ENCODE data around the gene SLC7A5.
A peak's percentile ranks its signal among the peaks of the same experiment; 100 is the strongest.

The SLC7A5 gene

GRCh38 chr16:87795336-87795735 lies 74.0 kb downstream of the SLC7A5 start:
- no peak for DNase-seq (ENCODE audit: extremely low spot score)
- no peak for TF ChIP-seq L3MBTL2 (conservative IDR thresholded peaks at IDR 0.05)
- no peak for TF ChIP-seq TARDBP (IDR thresholded peaks at IDR 0.05)
- no peak for TF ChIP-seq HDGF (IDR thresholded peaks at IDR 0.05; ENCODE audit: borderline replicate concordance)
- no peak for TF ChIP-seq LEF1 (IDR thresholded peaks at IDR 0.05; ENCODE audit: borderline replicate concordance)
- TF ChIP-seq CTBP1 (IDR thresholded peaks at IDR 0.05; ENCODE audit: borderline replicate concordance): no peak
- TF ChIP-seq NFRKB (IDR thresholded peaks at IDR 0.05): no peak
- no peak for TF ChIP-seq PKNOX1 (IDR thresholded peaks at IDR 0.05)
- no peak for TF ChIP-seq FOXA1 (IDR thresholded peaks at IDR 0.05)
- no peak for TF ChIP-seq FOXM1 (IDR thresholded peaks at IDR 0.05; ENCODE audit: borderline replicate concordance)
- TF ChIP-seq SUZ12 (IDR thresholded peaks at IDR 0.05): no peak
- no peak for TF ChIP-seq ELF4 (IDR thresholded peaks at IDR 0.05)
- TF ChIP-seq ARNT (IDR thresholded peaks at IDR 0.05): no peak
- TF ChIP-seq ZNF384 (IDR thresholded peaks at IDR 0.05): no peak
- no peak for TF ChIP-seq FOXK2 (IDR thresholded peaks at IDR 0.05)
- no peak for TF ChIP-seq SP1 (IDR thresholded peaks at IDR 0.05)
- TF ChIP-seq BHLHE40 (IDR thresholded peaks at IDR 0.05; ENCODE audit: borderline replicate concordance): no peak
- POLR2A ChIA-PET: no interaction called here

GRCh38 chr16:87794485-87795078 lies 74.7 kb downstream of the SLC7A5 start:
- ChIA-PET CTCF (interaction anchor here (0.6 to 1.2 kb wide), 3 partner anchors 12 to 71 kb away, joined by 3 to 7 read pairs (median 4); no protein-coding TSS in a partner anchor), POLR2A (interaction anchor here (1.2 kb wide), 1 partner anchor 34 kb away, joined by 4 read pairs; no protein-coding TSS in a partner anchor)

More at GRCh38 chr16:87795336-87795735, 74.0 kb downstream of the SLC7A5 start:
- CTCF ChIA-PET: interaction anchor here (0.6 to 1.2 kb wide), 2 partner anchors 54 to 71 kb away, joined by 3 to 7 read pairs; no protein-coding TSS in a partner anchor

GRCh38 chr16:87792205-87792565 lies 77.1 kb downstream of the SLC7A5 start:
- DNase-seq (ENCODE audit: extremely low spot score): no peak
- TF ChIP-seq FOXM1 (IDR thresholded peaks at IDR 0.05; ENCODE audit: borderline replicate concordance): no peak
- no peak for TF ChIP-seq PKNOX1 (IDR thresholded peaks at IDR 0.05)
- TF ChIP-seq HDGF (IDR thresholded peaks at IDR 0.05; ENCODE audit: borderline replicate concordance): no peak
- no peak for TF ChIP-seq SUZ12 (IDR thresholded peaks at IDR 0.05)
- TF ChIP-seq FOXA1 (IDR thresholded peaks at IDR 0.05): no peak
- TF ChIP-seq SP1 (IDR thresholded peaks at IDR 0.05): no peak
- TF ChIP-seq ARNT (IDR thresholded peaks at IDR 0.05): no peak
- CTCF ChIA-PET: interaction anchor here (1.0 to 1.5 kb wide), 3 partner anchors 12 to 34 kb away, joined by 5 to 7 read pairs (median 6); no protein-coding TSS in a partner anchor
- POLR2A ChIA-PET: no interaction called here

More at GRCh38 chr16:87794485-87795078, 74.7 kb downstream of the SLC7A5 start:
- no peak for DNase-seq (ENCODE audit: extremely low spot score)
- no peak for TF ChIP-seq ARNT (IDR thresholded peaks at IDR 0.05)
- no peak for TF ChIP-seq ELF4 (IDR thresholded peaks at IDR 0.05)
- TF ChIP-seq SP1 (IDR thresholded peaks at IDR 0.05): no peak
- TF ChIP-seq HDGF (IDR thresholded peaks at IDR 0.05; ENCODE audit: borderline replicate concordance): no peak
- TF ChIP-seq CTBP1 (IDR thresholded peaks at IDR 0.05; ENCODE audit: borderline replicate concordance): no peak
- no peak for TF ChIP-seq L3MBTL2 (conservative IDR thresholded peaks at IDR 0.05)

- POLR2A ChIA-PET: interaction anchor here (1.1 kb wide), 1 partner anchor 11 kb away, joined by 5 read pairs; no protein-coding TSS in a partner anchor
- CTCF ChIA-PET: interaction anchor here (1.0 to 1.5 kb wide), 3 partner anchors 11 to 35 kb away, joined by 5 to 7 read pairs (median 6); no protein-coding TSS in a partner anchor
Measured at GRCh38 chr16:87791295-87792204, 77.8 kb downstream of the SLC7A5 start.

GRCh38 chr16:87790292-87791100 lies 78.8 kb downstream of the SLC7A5 start:
- ChIA-PET CTCF (interaction anchor here (0.5 to 1.5 kb wide), 2 partner anchors 36 to 81 kb away, joined by 5 to 6 read pairs; no protein-coding TSS in a partner anchor), POLR2A (interaction anchor here (1.1 kb wide), 1 partner anchor 10 kb away, joined by 5 read pairs; no protein-coding TSS in a partner anchor)
- TF ChIP-seq FOXK2 (IDR thresholded peaks at IDR 0.05) (no peak), FOXM1 (IDR thresholded peaks at IDR 0.05; ENCODE audit: borderline replicate concordance) (no peak), FOXA1 (IDR thresholded peaks at IDR 0.05) (no peak), ARNT (IDR thresholded peaks at IDR 0.05) (no peak), NFRKB (IDR thresholded peaks at IDR 0.05) (no peak), SUZ12 (IDR thresholded peaks at IDR 0.05) (no peak), HDGF (IDR thresholded peaks at IDR 0.05; ENCODE audit: borderline replicate concordance) (no peak), SP1 (IDR thresholded peaks at IDR 0.05) (no peak), BHLHE40 (IDR thresholded peaks at IDR 0.05; ENCODE audit: borderline replicate concordance) (no peak), PKNOX1 (IDR thresholded peaks at IDR 0.05) (no peak), ZNF384 (IDR thresholded peaks at IDR 0.05) (no peak), LEF1 (IDR thresholded peaks at IDR 0.05; ENCODE audit: borderline replicate concordance) (no peak), ELF4 (IDR thresholded peaks at IDR 0.05) (no peak)
- no peak for DNase-seq (ENCODE audit: extremely low spot score)

More at GRCh38 chr16:87791295-87792204, 77.8 kb downstream of the SLC7A5 start:
- DNase-seq (ENCODE audit: extremely low spot score): no peak
- TF ChIP-seq FOXM1 (IDR thresholded peaks at IDR 0.05; ENCODE audit: borderline replicate concordance): no peak
- TF ChIP-seq PKNOX1 (IDR thresholded peaks at IDR 0.05): peak; percentile 49; the same call in 1 of the 2 replicates
- no peak for TF ChIP-seq BHLHE40 (IDR thresholded peaks at IDR 0.05; ENCODE audit: borderline replicate concordance)
- no peak for TF ChIP-seq HDGF (IDR thresholded peaks at IDR 0.05; ENCODE audit: borderline replicate concordance)

Measured in HEK293T (cell line).